GM12873 (cell line): Measurements from ENCODE around the gene YIPF7.

Source experiments
- CTCF ChIP-seq: IDR thresholded peaks from 2 replicates; pipeline ENCODE4 v1.5.1; 2012; ENCODE audit warnings: low read depth, mild to moderate bottlenecking, moderate library complexity, low read length, control low read depth; ENCODE audit not compliant: insufficient read depth; ENCODE audit errors: missing control alignments

The YIPF7 gene

GRCh38 chr4:44674471-44674870, 23.0 kb upstream of the YIPF7 start:
- no peak for TF ChIP-seq CTCF

GRCh38 chr4:44671636-44672035, 20.2 kb upstream of the YIPF7 start:
- TF ChIP-seq CTCF, result no peak

GRCh38 chr4:44670506-44671199, 19.2 kb upstream of the YIPF7 start:
- no peak for TF ChIP-seq CTCF

- no peak for TF ChIP-seq CTCF
Measured at GRCh38 chr4:44668526-44668925, 17.1 kb upstream of the YIPF7 start.

- TF ChIP-seq CTCF, result no peak
Measured at GRCh38 chr4:44663539-44664263, 12.3 kb upstream of the YIPF7 start.

- TF ChIP-seq CTCF, result no peak
Measured at GRCh38 chr4:44662623-44663005, 11.2 kb upstream of the YIPF7 start.

- no peak for TF ChIP-seq CTCF
Measured at GRCh38 chr4:44661940-44662622, 10.7 kb upstream of the YIPF7 start.
